Activated gamma-delta T cell treated with Interleukin-2 at 50 U/mL for 16 hours (primary cell): Measurements from ENCODE around the gene UQCRQ.
"Not testable (repeated sequence)": the region's sequence is repeated elsewhere in the genome, so short reads cannot be mapped to it uniquely, and the experiment has no call there.

Experiments used
- DNase-seq: peaks from one replicate; pipeline ENCODE4 v3.0.0-alpha.2; 2020

Gene UQCRQ

DNA sequence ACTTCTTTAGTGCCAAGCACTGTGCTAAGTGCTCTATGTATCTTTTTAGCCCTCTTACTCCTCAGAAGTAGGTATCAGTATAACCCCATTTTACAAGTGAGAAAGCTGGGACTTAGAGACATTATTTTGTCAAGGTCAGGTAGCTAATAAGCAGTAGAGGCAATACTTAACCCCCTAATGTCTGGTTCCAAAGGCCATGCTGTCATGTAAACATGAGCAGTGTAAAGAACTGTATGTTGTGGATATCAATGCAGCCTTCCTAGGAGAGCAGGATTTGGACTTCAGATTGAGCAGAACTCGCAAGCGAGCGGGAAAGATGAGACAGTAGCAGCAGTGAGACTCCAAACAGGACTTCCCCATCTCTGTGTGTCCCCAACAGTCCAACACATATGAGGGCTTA lies 32.4 kb upstream of the UQCRQ start:
- no peak for DNase-seq

- no peak for DNase-seq
Observed at GRCh38 chr5:132836852-132837251, 29.6 kb upstream of the UQCRQ start.

GRCh38 chr5:132837868-132838267 lies 28.6 kb upstream of the UQCRQ start:
- DNase-seq: no peak

DNA sequence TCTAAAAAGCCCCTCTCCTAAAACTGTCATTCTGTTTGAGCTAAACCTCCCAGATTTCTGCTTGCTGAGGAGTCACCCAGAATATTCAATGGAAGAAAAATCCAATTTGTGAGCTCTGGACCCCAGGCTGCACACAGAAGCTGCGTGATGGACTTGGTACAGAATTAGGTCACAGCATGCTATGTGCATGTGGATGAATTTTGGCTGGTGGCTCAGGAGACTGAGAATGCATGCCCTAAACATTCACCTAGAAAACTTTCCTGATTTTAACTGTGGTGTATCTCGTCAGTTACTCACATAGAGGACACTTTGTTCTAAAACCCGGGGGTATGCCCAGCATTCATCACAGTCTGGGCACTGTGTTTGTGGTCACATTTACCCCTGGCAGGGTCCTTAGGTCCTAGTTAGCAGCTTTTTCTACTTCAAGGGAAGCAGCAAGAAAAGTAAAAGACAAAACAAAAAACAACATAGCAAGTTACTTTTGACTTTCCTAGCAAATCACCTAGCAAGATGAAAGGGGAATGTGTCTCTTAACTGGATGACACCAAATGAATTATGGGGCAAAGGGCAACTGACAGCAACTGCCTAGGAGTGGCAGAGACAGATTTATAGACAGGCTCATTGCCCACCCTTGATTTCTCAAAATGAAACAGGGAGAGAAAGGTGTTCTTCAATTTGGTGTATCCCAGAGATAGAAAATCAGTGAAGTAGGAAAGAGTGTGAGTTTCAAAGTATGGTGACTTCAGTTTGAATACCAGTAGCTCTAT lies 27.7 kb upstream of the UQCRQ start:
- DNase-seq: no peak

DNA sequence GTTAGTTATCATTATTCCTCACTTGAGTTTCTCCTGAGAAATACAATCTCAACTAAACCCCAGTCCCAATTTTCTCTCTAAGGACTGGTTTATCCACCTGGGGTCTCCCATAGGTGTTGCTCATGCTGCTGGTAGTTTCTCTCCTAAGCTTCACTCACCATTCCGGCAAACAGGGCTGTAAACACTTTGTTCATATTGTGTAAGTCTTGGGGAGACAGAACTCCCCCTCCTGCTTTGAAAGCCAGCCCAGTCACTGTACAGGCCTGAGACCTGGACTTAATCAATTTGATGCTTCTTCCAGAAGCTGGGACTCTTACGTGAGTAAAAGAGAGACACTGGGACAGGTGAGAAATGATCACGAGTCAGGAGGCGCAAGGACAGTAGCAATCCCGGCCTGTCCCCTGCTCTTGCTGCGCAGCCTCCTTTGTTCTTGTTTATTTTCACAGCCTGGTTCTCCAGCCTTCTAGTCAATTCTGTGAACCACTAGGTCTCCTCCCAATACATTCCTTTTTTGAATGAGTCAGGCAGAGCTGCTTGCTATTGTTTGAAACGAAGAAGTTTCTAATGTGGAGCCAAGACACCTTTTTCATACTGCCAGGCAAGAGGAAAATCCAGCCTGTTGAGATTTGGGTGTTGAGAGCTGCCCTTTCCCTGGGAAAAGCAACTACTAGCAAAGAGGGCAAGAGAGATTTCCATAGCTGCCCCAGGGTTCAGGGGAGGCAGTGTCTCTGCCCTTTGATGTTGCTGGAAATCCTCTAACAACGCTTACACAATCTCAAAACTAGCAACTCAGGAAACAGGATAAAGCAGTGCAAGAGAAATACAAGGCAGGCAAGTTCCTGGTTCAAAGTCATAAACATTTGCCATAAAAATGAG lies 26.8 kb upstream of the UQCRQ start:
- DNase-seq: no peak

DNA sequence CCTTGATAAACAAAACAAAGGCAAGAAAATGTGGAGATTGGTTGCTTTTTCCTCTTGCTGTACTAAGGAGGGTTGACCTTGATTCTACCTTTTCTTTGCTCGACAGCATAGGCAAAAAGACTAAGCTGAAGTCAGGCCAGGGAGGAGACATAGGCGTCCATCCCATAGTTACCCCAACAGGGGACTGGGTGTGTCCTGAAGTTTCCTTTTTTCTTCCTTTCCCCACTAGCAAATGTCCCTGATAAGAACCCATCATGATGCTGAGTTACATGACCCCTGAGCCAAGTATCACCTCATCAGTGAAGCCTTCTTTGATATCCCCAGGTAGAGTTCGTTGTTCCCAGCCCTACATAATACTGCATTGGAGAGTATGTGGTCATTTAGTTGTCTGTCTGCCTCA lies 26.1 kb upstream of the UQCRQ start:
- DNase-seq: no peak

DNA sequence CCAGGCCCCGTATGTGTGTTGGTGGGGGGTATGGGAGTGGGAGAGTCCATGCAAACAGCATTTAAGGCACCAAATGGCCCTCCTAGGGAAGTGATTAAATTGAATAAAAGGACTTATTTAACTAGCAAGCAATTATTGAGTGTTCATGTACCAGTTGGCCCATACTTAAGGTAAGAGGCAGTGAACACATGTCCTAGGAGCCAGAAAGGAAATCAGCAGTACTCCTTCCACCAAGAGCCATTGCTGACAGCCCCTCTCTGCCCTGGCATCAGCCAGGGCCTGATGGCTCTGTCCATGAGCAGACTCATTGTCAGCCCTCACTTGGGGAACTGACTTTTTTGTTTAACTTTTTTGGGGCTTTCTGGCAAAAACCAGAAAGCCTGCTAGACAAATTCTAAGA lies 25.5 kb upstream of the UQCRQ start:
- no peak for DNase-seq

DNA sequence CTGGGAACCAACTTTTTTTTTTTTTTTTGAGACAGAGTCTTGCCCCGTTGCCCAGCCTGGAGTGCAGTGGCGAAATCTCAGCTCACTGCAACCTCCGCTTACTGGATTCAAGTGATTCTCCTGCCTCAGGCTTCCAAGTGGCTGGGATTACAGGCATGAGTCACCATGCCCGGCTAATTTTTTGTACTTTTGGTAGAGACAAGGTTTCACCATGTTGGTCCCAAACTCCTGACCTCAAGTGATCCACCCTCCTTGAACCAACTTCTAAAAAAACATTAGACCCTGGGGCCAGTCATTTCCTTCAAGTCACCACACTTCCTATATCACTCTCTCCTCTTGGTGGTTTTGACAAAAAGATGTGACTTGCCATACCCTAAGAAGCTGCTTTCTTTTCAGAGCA lies 25.1 kb upstream of the UQCRQ start:
- no peak for DNase-seq

DNA sequence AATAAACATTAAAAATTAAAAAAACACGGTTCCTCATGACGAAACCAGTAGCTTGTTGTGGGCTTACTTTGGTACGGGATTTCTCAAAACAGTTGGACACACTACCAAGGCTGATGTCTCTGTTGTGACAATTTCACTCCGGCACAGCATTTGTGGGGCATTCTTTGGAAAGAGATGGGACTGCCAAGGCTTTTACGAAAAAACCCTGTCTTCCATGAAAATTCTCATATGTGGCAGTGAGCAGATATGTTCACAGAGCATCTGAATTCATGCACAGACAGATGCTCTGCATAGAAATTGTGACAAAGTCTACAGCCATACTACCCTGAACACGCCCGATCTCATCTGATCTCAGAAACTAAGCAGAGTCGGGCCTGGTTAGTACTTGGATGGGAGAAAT lies 18.2 kb upstream of the UQCRQ start:
- no peak for DNase-seq

- no peak for DNase-seq
Observed at GRCh38 chr5:132849347-132849746, 17.1 kb upstream of the UQCRQ start.

- DNase-seq: no peak
Observed at GRCh38 chr5:132850066-132850465, 16.4 kb upstream of the UQCRQ start.

DNA sequence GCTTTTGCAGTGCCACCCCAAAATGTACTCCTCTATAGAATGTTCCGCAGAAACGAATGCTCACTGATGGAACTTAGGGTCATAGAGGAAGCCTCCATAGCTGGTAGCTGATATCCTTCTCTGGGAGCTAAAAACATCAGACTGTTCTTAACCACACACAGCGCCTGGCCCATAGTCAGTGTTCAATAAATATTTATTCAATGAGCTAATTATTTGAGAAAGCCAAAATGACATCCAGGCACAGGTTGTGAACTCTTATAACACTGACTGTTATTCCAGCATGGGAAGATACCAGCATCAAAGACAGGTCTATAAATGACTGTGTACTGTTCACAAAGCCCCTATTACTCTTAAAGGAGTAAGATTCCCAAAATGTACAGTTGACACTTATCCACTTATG lies 13.1 kb upstream of the UQCRQ start:
- DNase-seq: no peak

- DNase-seq: no peak
Observed at GRCh38 chr5:132853790-132854189, 12.7 kb upstream of the UQCRQ start.

- no peak for DNase-seq
Observed at GRCh38 chr5:132854301-132854700, 12.1 kb upstream of the UQCRQ start.

DNA sequence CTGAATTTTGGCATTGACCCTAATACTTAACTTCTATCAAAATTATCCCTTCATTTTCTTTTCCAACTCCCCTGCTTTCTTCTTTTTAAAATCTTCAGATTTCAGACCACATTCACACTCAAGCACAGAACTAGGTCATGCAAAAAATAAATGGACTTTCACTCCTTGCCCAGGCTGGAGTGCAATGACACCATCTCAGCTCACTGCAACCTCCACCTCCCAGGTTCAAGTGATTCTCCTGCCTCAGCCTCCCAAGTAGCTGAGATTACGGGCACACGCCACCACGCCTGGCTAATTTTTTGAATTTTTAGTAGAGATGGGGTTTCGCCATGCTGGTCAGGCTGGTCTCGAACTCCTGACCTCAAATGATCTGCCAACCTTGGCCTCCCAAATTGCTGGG lies 11.4 kb upstream of the UQCRQ start:
- not testable (repeated sequence) for DNase-seq

DNA sequence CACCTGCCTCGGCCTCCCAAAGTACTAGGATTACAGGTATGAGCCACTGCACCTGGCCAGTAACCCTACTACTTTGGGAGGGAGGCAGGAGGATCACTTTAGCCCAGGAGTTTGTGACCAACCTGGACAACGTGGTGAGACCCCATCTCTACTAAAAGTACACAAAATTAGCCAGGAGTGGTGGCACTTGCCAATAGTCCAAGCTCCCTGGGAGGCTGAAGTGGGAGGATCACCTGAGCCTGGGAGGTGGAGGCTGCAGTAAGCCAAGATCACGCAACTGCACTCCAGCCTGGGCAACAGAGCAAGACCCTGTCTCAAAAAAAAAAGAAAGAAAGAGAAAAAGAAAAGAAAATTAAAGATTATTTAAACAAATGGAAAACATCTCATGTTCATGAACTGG lies 10.4 kb upstream of the UQCRQ start:
- no peak for DNase-seq

- DNase-seq: no peak
Observed at GRCh38 chr5:132859889-132860437, 6.5 kb upstream of the UQCRQ start.

- DNase-seq: no peak
Observed at GRCh38 chr5:132860742-132861141, 5.7 kb upstream of the UQCRQ start.

DNA sequence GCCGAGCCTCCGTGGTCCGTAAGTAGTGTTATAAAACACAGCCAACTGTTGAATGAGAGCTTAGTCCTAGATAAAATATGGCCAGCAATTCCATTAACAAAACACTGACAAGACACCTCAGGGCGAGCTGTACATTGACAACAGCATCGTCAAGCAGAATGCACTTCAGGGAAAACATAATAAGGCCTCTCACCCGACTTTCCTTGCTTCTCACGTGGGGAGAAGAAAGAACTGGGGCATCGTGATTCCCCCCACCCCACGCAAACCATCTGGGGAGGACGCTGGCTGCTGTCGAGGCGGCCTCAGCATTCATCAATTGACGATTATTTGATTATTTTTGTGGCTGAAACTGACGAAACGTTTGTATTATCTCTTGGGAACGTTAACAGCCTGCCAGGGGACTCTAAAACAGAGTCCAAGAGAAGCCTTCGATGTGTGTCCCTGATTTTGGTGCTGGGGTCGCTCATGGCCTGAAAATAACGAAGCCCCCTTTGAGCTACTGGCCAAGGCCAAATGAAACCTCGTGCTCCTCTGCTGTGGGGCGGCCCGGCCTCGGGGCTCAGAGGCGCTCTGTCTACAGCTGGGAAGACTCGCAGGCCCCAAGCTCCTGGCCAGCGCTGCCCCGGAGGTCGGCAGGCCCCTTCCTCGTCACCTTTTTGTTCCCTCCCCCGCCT lies 637 bp upstream of the UQCRQ start:
- no peak for DNase-seq

- no peak for DNase-seq
Observed at GRCh38 chr5:132867046-132867451, 607 bp downstream of the UQCRQ start.

GRCh38 chr5:132868754-132869153 lies 2.3 kb downstream of the UQCRQ start:
- DNase-seq: no peak

GRCh38 chr5:132870801-132871200 lies 4.4 kb downstream of the UQCRQ start:
- no peak for DNase-seq
